GM21526 (cell line): ENCODE results near the gene COTL1.

Experiments used
- ATAC-seq: cut with Tn5 transposase; IDR thresholded peaks from one replicate; pipeline ENCODE4 v1.9.1; 2021; ENCODE audit warnings: moderate library complexity; ENCODE audit not compliant: unreplicated experiment, low FRiP score

The COTL1 gene

GRCh38 chr16:84614968-84615813, 2.7 kb downstream of the COTL1 start:
- no peak for ATAC-seq

DNA sequence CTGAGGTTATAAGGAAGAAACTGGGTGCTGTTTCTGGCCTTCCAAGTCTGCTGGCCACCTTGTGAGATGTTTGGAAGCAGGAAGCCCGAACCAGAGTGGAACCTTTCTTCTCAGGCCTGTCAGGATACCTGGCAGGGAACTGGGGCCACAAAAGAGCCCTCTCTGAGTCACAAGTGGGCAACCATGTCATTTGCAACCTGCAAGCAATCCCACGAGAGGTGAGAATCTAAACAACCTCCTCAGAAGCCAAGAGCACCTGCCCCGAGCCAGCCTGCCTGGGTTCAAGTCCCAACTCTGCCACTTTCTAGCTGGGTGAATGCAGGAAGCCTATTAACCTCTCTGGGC, 3.3 kb downstream of the COTL1 start:
- ATAC-seq = no peak

GRCh38 chr16:84614073-84614459, 3.8 kb downstream of the COTL1 start:
- ATAC-seq = no peak

DNA sequence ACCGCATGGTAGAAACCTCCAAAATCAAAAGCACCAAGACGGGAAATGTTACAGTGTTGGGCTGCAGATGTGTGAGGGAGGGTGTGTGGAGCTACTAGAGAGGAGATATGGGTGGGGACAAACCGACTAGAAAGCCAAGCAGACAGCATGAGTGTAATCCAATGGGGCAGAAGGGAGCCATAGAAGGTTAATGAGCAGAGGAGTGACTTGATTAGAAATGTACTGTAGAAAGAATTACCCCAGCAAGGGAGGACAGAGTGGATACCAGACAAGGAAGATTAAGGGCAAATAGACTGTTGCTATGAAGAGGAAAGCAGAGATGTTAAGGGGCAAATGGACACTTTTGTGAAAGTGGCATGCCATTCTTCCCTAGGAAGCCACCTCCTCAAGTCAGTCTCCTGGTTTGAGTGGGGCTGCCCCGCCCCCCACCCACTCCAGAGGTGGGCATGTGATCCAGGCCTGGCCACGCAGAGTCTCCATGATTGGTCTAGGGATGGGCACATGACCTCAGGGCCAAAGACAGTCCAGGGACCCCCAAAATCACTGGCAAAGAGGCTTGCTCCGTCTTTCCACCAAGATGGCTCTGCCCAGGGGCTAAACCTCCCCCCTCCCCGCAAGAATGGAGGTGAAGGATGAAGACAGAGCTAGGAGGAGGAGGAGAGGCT, 4.3 kb downstream of the COTL1 start:
- no peak for ATAC-seq

GRCh38 chr16:84612686-84613085, 5.2 kb downstream of the COTL1 start:
- ATAC-seq = no peak

DNA sequence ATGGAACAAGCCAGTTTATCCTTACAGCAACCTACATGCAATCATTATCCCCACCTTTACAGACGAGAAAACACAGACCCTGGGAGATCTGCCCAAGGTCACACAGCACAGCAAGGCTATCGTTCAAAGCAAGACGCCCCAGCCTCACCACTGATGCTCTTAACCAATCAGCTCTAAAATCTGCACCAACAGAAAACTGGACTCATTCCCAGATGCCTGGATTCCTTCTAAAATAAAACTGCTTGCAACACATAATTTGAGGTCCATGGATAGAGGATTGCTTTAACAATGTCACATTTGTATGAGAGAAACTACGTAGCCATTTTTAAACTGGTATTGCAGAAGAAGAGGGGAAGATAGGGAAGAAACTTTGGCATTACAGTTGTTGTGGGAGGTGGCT, 6.8 kb downstream of the COTL1 start:
- no peak for ATAC-seq

DNA sequence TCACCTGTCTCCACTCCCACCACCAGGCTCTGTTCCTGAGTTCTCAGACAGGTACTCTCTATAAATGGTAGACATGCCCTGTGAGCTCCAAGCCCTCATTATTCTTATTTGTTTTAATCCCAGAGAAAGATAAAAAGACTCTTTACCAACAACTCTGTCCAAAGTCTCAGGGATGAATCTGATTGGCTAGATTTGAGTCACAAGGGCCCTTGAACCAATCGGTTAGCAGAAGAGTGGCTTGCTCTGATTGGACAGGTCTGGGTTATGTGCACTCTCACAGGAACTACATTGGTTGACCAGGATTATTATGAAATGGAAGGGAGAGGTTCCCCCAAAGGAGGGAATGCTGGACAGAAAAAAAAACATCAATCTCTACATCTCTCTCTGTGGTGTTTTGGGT, 7.5 kb downstream of the COTL1 start:
- ATAC-seq = no peak

DNA sequence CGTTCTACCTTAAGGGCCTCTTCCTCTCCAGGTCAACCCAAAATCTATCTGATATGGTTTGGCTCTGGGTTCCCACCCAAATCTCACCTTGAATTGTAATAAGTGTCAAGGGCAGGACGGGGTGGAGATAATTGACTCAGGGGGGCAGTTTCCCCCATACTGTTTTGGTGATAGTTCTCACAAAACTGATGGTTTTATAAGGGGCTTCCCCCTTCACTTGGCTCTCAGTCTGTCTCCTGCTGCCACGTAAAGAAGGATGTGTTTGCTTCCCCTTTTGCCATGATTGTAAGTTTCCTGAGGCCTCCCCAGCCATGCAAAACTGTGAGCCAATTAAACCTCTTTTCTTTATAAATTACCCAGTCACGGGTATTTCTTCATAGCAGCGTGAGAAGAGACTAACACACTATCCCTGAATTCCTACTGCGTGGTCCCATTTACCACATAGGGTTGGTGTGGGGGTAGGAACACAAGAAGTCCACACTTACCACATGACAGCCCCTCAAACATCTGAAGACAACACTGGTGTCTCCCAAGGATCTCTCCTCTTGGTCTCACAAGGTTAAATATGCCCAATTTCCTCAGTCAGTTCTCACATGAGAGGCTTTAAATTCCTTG, 8.2 kb downstream of the COTL1 start:
- no peak for ATAC-seq

DNA sequence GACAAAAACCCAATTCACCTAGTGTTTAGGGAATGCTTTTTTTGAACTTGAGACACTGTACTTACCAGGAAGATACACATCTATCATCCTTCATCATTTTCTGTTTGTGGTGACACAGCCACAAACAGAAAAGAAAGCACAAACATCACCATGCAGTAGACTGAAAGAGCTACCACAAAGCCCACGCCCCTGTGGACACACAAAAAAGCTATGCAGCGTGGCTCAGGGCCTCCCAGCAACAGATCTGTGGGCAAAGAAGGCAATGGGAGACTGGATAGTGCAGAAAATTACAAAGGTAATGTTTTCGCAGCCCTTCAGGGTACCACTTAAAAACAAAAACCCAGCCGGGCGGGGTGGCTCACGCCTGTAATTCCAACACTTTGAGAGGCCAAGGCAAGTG, 9.6 kb downstream of the COTL1 start:
- ATAC-seq = no peak

- ATAC-seq = peak; percentile 56
These were observed 10.2 kb downstream of the COTL1 start for GRCh38 chr16:84607694-84608093.

DNA sequence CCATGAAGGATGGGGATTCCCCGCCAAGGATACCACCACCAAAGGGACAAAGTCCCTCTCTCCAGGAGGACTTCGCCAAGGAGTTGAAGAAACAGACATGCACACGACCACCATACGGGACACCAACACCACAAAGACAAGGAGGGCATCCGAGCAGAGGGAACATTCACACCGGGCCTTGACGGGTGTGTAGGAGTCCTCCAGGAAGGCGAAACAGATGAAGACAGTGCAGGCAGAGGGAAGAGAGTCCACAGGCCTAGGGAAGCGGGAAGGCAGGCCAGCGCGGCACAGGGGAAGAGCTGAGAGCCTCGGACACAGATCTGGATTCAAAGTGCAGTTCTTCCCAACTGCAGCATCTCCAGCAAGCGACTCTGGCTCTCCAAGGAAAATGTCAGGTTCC, 10.8 kb downstream of the COTL1 start:
- ATAC-seq = no peak

GRCh38 chr16:84606081-84606875, 11.6 kb downstream of the COTL1 start:
- no peak for ATAC-seq

GRCh38 chr16:84605339-84605848, 12.5 kb downstream of the COTL1 start:
- ATAC-seq = no peak

DNA sequence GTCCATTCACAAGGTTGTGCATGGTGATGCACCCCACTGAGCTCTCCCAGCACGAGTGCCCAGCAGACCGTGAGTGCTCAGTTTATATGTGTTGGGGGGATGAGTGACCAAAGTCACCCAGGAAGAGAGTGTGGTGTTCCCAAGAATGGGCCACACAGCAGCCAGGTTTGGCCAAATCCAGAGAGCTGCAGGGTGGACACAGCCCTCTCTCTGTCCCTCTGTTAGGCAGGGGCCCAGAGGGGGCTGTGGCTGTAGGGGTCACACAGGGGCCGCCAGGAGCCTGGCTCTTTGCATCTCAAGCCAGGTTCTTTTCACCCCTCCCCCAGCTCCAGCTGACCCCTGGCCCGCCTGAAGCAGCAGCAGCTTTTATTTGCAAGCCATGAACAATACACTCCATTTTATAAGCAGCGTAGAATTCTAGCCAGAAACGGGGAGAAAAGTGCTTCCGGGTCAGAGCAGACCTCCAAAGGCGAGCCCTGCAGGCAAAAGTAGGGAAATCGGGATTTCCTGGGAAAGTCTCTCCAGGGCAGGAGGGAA, 13.3 kb downstream of the COTL1 start:
- no peak for ATAC-seq

- ATAC-seq = no peak
These were observed 13.9 kb downstream of the COTL1 start for GRCh38 chr16:84603940-84604339.

DNA sequence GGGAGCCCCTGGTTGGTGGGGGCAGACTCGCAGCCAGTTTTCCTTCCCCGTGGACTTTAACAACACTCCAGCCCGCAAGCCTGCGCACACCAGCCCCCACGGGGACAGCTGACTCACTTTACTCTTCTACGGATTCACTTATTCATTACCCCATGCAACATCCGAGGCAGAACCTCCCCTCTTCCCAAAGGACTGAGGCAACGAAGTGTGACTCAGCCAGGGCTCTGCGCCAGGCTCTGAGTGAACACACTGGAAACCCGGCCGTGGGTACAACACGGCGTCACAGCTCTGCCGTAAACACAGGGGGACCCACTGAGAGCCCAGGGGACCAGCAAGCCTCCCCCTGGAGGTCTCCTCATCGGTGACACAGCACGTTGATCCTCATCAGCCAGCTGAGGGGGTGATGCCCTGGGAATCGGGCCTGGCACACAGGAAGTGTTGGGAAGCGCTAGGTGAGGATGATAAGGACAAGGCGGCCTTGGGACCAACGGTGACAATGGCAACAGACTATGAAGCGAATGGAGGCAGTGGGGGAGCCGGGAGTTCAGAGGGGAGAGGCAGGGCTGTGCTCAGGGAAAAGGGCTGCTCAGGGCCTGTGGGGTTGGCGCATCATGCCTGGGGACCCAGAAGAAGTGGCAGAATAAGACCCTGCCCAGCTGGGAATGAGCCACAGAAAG, 14.6 kb downstream of the COTL1 start:
- ATAC-seq = no peak

DNA sequence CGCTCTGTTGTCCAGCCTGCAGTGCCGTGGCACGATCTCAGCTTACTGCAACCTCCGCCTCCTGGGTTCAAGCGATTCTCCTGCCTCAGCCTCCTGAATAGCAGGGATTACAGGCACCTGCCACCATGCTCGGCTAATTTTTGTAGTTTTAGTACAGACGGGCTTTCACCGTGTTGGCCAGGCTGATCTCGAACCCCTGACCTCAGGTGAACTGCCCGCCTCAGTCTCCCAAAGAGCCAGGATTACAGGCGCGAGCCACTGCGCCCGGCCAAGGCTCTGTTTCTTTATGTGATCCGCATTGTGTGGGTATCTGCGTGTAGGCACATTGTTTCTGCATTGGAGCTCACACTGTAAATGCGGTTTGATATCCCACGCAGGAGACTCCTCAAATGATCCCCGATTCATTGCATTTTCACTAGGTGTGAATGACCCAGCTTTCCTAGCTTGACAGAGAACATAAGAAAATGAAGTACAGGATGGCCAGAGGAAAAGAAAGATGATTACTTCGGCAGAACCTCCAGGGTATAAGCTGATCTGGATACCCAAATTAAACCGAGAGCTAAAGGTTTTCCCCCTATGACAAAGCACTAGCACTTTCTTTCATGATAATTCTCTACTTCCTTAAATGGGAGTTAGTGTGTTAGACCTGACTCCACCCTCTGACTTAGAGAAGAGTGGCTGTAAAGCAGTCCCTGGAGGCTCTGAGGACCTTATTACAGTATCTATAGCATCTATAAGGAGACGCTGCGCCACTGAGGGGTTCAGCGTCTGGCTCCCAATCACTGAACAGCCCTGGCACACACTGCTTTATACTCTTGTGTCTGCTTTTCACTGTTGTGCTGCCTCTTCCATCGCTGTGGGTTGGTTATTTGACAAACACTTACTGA, 17.3 kb downstream of the COTL1 start:
- peak; percentile 57 for ATAC-seq

DNA sequence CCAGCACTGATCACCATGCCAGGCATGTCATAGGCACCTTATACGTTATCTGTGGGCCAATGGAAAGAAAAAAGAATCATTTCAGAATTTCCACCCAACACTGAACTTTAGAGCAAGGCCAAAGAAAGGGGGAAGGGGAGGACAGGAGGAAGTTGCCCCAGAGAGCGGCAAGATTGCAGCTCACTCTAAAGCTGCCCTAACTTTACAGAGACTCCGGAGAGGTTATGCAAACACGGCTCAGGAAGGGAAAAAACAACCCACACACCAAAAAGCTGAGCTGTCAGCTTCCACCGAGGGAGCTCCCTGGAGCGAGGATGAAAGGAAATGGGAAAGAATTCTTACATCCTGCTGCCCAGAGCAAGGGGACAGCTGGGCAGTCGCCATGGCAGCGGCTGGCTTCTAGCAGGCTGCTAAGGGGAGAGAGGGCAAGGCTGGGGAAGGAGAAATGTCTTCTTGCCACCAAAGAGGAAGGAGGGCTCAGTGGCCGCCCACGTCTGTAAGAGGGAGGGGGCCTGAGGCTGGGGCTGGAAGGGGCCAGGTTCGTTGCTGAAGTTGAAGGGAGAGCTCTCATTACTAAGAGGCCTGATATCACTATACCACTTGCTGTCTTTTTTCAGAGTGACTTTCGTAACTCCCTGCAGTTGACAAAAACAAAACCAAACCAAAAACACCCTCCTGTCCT, 18.2 kb downstream of the COTL1 start:
- peak; percentile 41 for ATAC-seq
